ENCODE results near the gene NKAIN2.

Gene NKAIN2

DNA sequence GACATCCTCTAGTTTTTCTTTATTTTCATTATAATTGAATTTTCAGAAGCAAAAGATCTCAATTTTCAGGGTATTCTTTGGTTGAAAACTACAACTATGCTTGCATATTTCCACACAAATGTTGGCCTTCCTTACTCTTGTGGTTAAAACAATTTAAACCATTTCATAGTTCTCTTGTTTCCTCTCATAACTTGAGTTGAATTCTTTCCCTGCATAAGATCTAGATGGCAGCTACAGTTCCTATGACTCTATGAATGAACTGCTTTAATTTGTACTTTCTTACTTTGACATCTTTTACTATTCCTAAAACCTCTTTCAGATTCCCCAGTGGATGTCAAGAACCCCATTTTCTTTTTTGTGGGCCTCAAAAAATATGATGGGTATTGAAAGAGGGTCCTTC lies 564.5 kb downstream of the NKAIN2 start:
- H3K4me3 ChIP-seq (ENCODE audit: low read depth, low read length), result no peak overlapping the region
- no peak for DNase-seq (ENCODE audit: low read depth)
- TF ChIP-seq, protein P1, sequence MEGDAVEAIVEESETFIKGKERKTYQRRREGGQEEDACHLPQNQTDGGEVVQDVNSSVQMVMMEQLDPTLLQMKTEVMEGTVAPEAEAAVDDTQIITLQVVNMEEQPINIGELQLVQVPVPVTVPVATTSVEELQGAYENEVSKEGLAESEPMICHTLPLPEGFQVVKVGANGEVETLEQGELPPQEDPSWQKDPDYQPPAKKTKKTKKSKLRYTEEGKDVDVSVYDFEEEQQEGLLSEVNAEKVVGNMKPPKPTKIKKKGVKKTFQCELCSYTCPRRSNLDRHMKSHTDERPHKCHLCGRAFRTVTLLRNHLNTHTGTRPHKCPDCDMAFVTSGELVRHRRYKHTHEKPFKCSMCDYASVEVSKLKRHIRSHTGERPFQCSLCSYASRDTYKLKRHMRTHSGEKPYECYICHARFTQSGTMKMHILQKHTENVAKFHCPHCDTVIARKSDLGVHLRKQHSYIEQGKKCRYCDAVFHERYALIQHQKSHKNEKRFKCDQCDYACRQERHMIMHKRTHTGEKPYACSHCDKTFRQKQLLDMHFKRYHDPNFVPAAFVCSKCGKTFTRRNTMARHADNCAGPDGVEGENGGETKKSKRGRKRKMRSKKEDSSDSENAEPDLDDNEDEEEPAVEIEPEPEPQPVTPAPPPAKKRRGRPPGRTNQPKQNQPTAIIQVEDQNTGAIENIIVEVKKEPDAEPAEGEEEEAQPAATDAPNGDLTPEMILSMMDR (IDR thresholded peaks at IDR 0.05; ENCODE audit: insufficient read depth, low read depth, low read length, missing control alignments), result no peak

GRCh38 chr6:124371974-124372475 lies 568.4 kb downstream of the NKAIN2 start:
- DNase-seq (ENCODE audit: low read depth), result no peak
- no peak overlapping the region for H3K4me3 ChIP-seq (ENCODE audit: low read depth, low read length)

GRCh38 chr6:124373386-124373785 lies 569.7 kb downstream of the NKAIN2 start:
- DNase-seq (ENCODE audit: low read depth), result no peak
- TF ChIP-seq, protein P1 (IDR thresholded peaks at IDR 0.05; ENCODE audit: insufficient read depth, low read depth, low read length, missing control alignments), result no peak
- no peak overlapping the region for H3K4me3 ChIP-seq (ENCODE audit: low read depth, low read length)

More at GRCh38 chr6:124371974-124372475, 568.4 kb downstream of the NKAIN2 start:
- TF ChIP-seq, protein P1 (IDR thresholded peaks at IDR 0.05; ENCODE audit: insufficient read depth, low read depth, low read length, missing control alignments), result no peak

GRCh38 chr6:124389127-124389526 lies 585.5 kb downstream of the NKAIN2 start:
- TF ChIP-seq, protein P1 (IDR thresholded peaks at IDR 0.05; ENCODE audit: insufficient read depth, low read depth, low read length, missing control alignments), result no peak
- H3K4me3 ChIP-seq (ENCODE audit: low read depth, low read length), result no peak overlapping the region
- DNase-seq (ENCODE audit: low read depth), result no peak

GRCh38 chr6:124393536-124393935 lies 589.9 kb downstream of the NKAIN2 start:
- no peak overlapping the region for H3K4me3 ChIP-seq (ENCODE audit: low read depth, low read length)
- TF ChIP-seq, protein P1 (IDR thresholded peaks at IDR 0.05; ENCODE audit: insufficient read depth, low read depth, low read length, missing control alignments), result no peak
- DNase-seq (ENCODE audit: low read depth), result no peak

DNA sequence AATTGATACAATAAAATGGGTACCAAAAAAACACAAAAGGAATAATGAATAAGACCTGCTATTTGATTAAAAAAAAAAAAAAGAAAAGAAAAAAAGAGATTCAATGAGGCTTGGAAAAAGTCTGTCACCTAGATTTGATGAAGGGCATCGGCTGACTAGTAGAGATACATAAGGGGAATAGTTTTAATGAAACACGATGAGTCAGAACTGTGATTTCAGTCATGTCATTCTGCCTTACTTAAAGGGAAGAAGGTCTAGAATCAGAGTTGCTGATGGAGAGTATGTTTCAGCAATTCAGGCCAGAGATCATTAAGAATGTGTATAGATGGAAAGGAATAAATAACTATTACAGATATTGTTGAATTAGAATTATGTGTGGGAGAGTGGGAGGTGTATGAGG lies 592.7 kb downstream of the NKAIN2 start:
- TF ChIP-seq, protein P1 (IDR thresholded peaks at IDR 0.05; ENCODE audit: insufficient read depth, low read depth, low read length, missing control alignments), result no peak
- no peak overlapping the region for H3K4me3 ChIP-seq (ENCODE audit: low read depth, low read length)
- DNase-seq (ENCODE audit: low read depth), result no peak

Measured in GM12865 (cell line).